GM15510 (cell line): Measurements from ENCODE around the gene MGAM2.

ENCODE experiments used
- POLR2A ChIP-seq: IDR thresholded peaks from 3 replicates; pipeline ENCODE4 v1.6.1; 2011; ENCODE audit warnings: borderline replicate concordance; ENCODE audit not compliant: insufficient read length; ENCODE audit errors: extremely low read depth

The MGAM2 gene

GRCh38 chr7:142150356-142150755 lies 38.8 kb downstream of the MGAM2 start:
- TF ChIP-seq POLR2A = no peak

GRCh38 chr7:142150869-142151268 lies 39.4 kb downstream of the MGAM2 start:
- TF ChIP-seq POLR2A = no peak

- TF ChIP-seq POLR2A = no peak
Observed at GRCh38 chr7:142152076-142152475, 40.6 kb downstream of the MGAM2 start.

- TF ChIP-seq POLR2A = no peak
Observed at GRCh38 chr7:142153400-142153799, 41.9 kb downstream of the MGAM2 start.

GRCh38 chr7:142158736-142159496 lies 47.4 kb downstream of the MGAM2 start:
- TF ChIP-seq POLR2A = no peak

GRCh38 chr7:142161921-142162320 lies 50.4 kb downstream of the MGAM2 start:
- TF ChIP-seq POLR2A = no peak

- TF ChIP-seq POLR2A = no peak
Observed at GRCh38 chr7:142168746-142169145, 57.2 kb downstream of the MGAM2 start.

- no peak for TF ChIP-seq POLR2A
Observed at GRCh38 chr7:142172932-142173331, 61.4 kb downstream of the MGAM2 start.

GRCh38 chr7:142174441-142174840 lies 62.9 kb downstream of the MGAM2 start:
- no peak for TF ChIP-seq POLR2A

GRCh38 chr7:142175594-142175993 lies 64.1 kb downstream of the MGAM2 start:
- TF ChIP-seq POLR2A = no peak

- no peak for TF ChIP-seq POLR2A
Observed at GRCh38 chr7:142176901-142177300, 65.4 kb downstream of the MGAM2 start.

GRCh38 chr7:142177869-142178268 lies 66.4 kb downstream of the MGAM2 start:
- TF ChIP-seq POLR2A = no peak

- TF ChIP-seq POLR2A = no peak
Observed at GRCh38 chr7:142180426-142180825, 68.9 kb downstream of the MGAM2 start.

- no peak for TF ChIP-seq POLR2A
Observed at GRCh38 chr7:142181211-142181610, 69.7 kb downstream of the MGAM2 start.

- TF ChIP-seq POLR2A = no peak
Observed at GRCh38 chr7:142181966-142182365, 70.4 kb downstream of the MGAM2 start.

GRCh38 chr7:142185069-142185468 lies 73.6 kb downstream of the MGAM2 start:
- no peak for TF ChIP-seq POLR2A
